Neuron (in vitro differentiated cells): ENCODE results near the gene RING1.

Experiments used
- H2AFZ ChIP-seq: one replicate; pipeline ENCODE4 v1.6.1; 2013; ENCODE audit warnings: low read depth, mild to moderate bottlenecking, inconsistent platforms, low read length, moderate library complexity
- H3K27me3 ChIP-seq: one replicate; pipeline ENCODE4 v1.6.1; 2013; ENCODE audit warnings: low read length; ENCODE audit not compliant: insufficient read depth
- H3K36me3 ChIP-seq: one replicate; pipeline ENCODE4 v1.6.1; 2013; ENCODE audit warnings: low read length; ENCODE audit not compliant: insufficient read depth
- H3K4me1 ChIP-seq: one replicate; pipeline ENCODE4 v1.6.1; 2013; ENCODE audit warnings: low read length; ENCODE audit not compliant: insufficient read depth
- H3K4me3 ChIP-seq: 2 replicates; pipeline ENCODE4 v1.5.1; 2013; ENCODE audit warnings: mild to moderate bottlenecking, low read length, moderate library complexity
- H3K9me3 ChIP-seq: one replicate; pipeline ENCODE4 v1.6.1; 2013; ENCODE audit warnings: low read length

Gene RING1

DNA sequence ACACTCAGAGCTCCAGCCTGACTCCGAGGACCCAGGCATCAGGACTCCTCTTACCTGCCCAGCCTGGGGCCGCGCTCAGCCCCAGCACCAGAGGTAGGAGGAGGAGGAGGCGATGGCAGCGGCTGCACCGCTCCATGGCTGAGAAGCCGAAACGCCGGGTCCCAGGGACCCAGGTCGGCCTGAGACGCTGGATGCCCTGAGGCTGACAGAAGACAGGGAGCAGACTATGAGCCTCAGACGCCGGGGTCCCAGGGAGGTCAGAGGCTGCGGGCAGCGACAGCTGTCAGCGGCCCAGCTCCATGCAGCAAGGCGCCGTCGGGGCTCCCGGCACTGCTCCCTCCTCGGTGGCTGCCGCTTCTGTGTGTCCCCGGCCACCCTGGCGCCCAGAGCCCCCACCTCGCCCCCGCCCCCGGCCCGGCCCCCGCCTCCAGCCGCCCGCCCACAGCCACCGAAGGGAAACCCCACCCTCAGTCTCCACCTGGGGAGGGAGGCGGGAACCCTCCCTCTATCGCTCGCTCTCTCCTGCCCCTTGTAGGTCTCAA, 16.1 kb upstream of the RING1 start, which contains the start of gene COL11A2:
TSS of gene COL11A2 (minus strand) at position 363 of the 542 bp plus-strand sequence. CDS start at position 136, 227 bp downstream.
- Histone ChIP-seq H3K4me1 (peaks cover 9% of the 10 kb centered on the region), H3K4me3 (no peak within 1 kb of the TSS), H2AFZ (no peak within 1 kb of the TSS), H3K27me3 (no peaks in the 10 kb centered on the region), H3K36me3 (peaks cover 31% of the 10 kb centered on the region), H3K9me3 (no peaks in the 10 kb centered on the region)

DNA sequence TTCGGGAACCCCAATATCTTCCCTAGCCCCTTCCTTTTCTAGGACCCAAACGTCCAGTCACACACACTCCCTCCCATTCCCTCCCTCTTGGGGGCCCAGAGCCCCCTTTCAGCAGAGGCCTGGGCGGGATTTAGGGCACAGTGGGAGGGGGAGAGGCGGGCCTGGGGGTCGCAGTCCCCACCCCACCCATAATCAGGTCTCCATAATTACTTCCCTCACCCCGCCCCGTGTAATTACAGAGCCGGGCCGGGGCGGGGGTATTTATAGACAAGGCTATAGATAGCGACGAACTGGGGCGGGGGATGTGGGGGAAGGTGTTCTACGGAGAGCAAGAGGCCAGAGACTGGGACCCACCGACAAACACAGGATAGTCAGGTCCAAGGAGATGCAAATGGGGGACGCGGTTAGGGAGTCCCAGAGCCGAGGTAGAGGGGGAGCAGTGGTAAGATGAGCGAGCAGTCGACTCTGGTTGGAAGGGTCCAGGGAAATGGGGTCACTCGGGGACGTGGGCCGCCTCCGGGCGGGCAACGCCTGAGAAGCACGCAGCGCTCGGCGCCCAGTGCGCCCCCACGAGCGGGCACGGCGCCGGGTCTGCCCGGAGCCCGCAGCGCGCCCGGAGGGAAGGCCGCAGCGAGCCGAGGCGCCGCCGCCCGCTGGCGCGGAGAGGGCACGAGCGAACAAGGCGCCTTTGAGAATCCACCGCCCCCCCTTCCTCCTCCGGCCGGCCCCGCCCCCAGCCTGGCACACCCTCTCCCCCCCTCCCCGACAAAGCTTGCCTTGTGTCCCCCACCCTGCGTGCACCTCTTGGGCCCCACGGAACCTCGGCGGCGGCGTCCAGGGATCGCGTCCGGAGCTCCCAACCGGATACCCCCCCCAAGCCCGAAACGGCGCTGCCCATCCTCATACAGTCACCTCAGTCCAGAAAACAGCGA, 15.4 kb upstream of the RING1 start:
- no peak overlapping the region for H2AFZ ChIP-seq
- H3K9me3 ChIP-seq = no peaks in the 10 kb centered on the region
- H3K4me3 ChIP-seq = no peak overlapping the region
- H3K36me3 ChIP-seq = peaks cover 35% of the 10 kb centered on the region
- H3K27me3 ChIP-seq = no peaks in the 10 kb centered on the region
- peaks cover 13% of the 10 kb centered on the region for H3K4me1 ChIP-seq

DNA sequence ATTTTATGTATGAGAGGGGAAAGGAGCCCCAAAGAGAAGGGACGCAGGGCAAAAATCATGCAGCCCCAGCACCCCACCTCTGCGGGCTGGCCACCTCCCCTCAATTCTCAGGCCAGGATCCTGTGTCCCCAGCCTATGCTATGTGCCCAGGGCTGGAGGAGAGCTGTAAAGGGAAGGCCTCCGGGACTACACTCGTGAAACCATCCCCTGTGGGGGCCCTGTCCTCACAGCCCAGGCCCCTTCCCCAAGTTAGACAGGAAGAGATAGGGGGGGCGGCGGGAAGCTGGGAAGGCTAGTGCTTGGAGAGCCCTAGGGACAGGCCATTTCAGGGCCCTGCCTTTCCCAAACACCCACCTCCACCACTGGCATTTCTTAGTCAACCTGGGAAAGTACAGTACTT, 14.7 kb upstream of the RING1 start:
- Histone ChIP-seq H3K36me3 (peaks cover 38% of the 10 kb centered on the region), H3K4me1 (peaks cover 14% of the 10 kb centered on the region), H3K4me3 (no peak overlapping the region), H3K9me3 (no peaks in the 10 kb centered on the region), H2AFZ (no peak overlapping the region), H3K27me3 (no peaks in the 10 kb centered on the region)

DNA sequence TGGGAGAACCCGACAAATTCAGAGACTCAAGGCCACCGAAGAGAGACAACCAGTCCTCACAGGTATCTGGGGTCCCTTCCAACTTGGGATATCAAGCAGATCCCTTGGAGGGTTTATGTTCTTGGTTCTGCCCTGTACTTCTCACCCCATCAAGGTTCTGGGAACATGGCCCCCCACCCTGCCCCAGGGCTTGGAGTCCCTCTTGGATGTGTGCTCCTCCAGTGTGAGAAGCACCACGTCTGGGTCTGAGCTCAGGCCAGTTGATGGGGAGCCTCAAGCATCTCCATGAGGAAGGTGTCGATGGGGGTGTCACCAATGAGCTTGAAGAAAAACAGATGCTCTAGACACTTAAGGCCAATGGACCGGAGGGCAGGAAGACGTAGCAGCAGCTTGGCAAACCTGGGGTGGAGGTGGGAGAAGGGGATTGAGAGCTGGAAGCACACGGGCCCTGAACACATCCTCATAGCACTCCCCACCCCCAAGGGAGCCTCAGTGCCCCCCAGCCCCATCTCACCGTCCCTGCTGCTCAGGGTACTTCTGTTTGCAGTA, 13.8 kb upstream of the RING1 start:
- peaks cover 22% of the 10 kb centered on the region for H3K4me1 ChIP-seq
- H3K9me3 ChIP-seq = no peaks in the 10 kb centered on the region
- no peak overlapping the region for H2AFZ ChIP-seq
- peaks cover 38% of the 10 kb centered on the region for H3K36me3 ChIP-seq
- H3K27me3 ChIP-seq = no peaks in the 10 kb centered on the region
- no peak overlapping the region for H3K4me3 ChIP-seq

DNA sequence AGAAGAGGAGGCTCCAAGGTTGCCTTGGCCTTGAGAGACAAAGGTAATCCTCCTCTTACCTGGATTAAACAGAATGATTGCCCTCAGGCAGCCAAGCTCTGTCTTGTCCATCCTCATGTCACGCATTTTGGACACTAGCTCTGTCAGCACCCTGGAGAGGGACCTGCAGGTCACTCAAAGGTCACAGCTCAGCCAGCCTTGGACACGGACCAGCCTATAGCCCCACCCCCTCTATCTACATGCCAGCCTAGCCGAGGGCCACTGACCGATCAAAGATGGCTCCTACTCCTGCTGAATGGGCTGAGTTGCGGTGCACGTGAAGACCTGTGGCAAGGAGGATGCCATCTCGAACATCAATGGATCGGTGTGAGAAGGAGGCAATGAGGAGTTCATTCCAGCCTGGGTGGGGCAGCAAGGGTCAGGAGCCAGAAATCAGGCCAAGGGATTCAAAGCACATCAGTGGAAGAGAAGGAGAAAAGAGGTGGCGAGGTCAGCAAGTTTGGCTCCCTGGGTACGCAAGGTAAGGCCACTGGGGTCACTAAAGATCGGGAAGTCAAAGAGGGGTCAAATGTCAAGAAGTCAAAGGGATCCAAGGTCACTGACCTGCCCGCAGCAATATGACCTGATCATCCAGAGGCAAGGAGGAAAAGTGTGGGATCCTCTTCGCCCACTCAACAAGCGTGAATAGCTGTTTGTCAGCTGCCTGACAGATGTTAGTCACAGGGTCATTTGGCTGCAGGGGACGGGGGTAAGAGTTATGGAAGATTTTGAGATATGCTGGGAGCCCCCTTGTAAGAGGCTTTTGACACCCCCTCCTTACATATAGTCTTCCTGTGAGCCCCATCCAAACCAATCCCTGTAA, 12.8 kb upstream of the RING1 start:
- peaks cover 25% of the 10 kb centered on the region for H3K4me1 ChIP-seq
- H3K9me3 ChIP-seq = no peaks in the 10 kb centered on the region
- no peak overlapping the region for H2AFZ ChIP-seq
- H3K4me3 ChIP-seq = no peak overlapping the region
- no peaks in the 10 kb centered on the region for H3K27me3 ChIP-seq
- H3K36me3 ChIP-seq = peaks cover 38% of the 10 kb centered on the region

DNA sequence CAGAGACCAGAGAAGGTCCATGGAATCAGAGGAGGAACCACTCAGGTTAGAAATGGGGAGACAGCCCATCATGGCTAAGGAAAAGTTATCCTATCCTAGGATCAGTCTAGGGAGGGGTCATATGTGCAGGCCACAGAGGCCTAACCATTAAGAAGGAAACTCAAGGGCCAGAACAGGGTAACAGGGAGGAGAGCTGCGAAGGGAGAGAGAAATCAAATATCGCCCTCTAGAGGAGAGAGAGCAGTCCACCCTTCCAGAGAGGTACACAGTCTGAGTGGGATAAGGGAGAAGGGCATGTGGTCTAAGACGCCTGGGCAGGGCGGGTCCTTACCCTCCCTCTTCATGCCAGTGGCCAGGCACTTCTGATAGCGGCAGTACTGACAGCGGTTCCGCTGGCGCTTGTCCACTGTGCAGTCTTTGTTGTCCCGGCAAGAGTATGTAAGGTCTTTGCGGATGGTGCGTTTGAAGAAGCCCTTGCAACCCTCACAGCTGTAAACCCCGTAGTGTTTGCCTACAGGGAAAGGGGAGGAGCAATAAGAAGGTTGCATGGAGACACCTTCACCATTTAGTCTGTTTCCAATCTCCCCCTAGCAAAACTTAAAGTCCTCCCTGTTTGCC, 10.8 kb upstream of the RING1 start:
- Histone ChIP-seq H3K9me3 (no peaks in the 10 kb centered on the region), H3K4me1 (peaks cover 29% of the 10 kb centered on the region), H3K4me3 (no peak overlapping the region), H3K27me3 (no peaks in the 10 kb centered on the region), H3K36me3 (peaks cover 46% of the 10 kb centered on the region), H2AFZ (no peak overlapping the region)

DNA sequence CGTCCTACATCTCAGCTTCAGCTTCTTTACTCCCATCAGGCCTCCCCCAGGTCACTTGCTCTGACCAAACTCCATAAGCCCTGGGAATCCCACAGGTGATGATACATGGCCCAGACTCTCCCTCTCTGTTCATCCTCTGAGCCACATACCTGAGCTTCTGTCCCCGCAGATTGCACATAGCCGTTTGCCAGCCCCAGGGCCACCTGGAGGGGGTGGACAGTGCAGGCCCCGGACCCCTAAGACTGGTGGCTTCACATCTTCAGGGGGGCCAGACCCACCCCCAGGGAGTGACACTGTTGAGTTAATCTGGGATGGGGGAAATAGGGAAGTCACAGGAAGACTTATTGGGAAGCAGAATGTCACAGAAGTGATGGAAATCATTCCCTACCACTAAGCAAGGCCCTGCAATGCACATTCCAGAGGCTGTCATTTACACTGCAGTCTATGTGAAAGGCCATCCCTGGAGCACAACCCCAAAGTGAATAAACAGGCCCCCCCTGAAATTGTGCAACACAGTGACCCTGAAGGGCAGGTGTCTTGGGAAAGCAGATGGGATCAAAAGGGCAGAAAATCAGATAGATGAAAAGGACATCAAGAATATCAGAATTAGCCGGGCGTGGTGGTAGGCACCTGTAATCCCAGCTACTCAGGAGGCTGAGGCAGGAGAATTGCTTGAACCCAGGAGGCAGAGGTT, 10.0 kb upstream of the RING1 start:
- H2AFZ ChIP-seq = no peak overlapping the region
- no peaks in the 10 kb centered on the region for H3K27me3 ChIP-seq
- H3K4me3 ChIP-seq = no peak overlapping the region
- H3K4me1 ChIP-seq = peaks cover 35% of the 10 kb centered on the region
- H3K36me3 ChIP-seq = peaks cover 53% of the 10 kb centered on the region
- H3K9me3 ChIP-seq = no peaks in the 10 kb centered on the region

DNA sequence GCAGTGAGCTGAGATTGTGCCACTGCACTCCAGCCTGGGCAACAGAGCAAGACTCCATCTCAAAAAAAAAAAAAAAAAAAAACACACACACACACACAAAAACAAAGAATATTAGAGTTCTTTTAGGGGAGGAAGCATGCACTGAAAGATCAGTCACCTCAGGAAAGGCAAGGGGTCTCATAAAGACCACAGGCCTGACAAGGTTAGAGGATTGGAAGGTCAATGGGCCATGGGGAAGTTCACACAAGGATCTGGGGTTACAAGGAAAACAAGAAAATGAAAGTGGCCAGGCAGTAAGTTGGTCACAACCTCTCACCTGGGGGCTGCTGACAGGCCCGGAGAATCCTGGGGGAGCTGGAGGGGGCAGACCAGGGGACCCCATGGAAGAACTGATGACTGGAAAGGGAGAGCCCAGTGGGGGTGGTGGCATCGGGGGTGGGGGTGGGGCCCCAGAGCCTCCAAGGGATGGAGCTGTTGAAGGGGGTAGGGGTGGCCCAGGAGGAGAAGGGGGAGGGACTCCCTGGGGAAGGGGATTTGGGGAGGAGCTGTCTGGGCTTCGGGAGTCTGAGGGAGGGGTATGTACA, 9.4 kb upstream of the RING1 start:
- Histone ChIP-seq H3K4me1 (peaks cover 41% of the 10 kb centered on the region), H2AFZ (no peak overlapping the region), H3K4me3 (peak overlapping the region; percentile 88), H3K9me3 (no peaks in the 10 kb centered on the region), H3K36me3 (peaks cover 56% of the 10 kb centered on the region), H3K27me3 (no peaks in the 10 kb centered on the region)

DNA sequence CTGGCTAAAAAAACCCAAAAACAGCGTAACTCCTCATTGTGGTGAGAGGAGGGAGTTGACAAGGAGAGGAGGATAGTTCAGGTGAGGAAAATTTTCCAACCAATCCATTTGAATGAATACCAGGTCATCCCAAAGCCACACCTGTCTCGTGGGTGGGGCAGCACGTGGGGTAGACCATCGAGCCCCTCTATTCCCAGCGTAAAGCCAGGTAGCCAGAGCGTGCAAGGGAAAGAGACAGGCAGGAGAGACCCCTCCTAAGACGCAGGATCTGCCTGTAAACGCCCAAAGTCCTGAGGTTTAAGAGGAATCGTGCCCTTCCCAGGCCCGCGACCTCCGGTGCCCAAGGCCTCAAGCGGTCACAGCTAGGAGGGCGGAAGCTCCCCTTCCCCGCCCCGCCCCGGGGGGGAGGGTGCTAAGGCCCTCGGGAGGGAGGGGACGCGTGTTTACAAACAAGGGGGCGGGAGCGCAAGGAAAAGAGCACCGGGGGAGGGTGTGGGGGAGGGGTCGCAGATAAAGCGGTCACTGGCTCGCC, 8.5 kb upstream of the RING1 start:
- no peaks in the 10 kb centered on the region for H3K27me3 ChIP-seq

DNA sequence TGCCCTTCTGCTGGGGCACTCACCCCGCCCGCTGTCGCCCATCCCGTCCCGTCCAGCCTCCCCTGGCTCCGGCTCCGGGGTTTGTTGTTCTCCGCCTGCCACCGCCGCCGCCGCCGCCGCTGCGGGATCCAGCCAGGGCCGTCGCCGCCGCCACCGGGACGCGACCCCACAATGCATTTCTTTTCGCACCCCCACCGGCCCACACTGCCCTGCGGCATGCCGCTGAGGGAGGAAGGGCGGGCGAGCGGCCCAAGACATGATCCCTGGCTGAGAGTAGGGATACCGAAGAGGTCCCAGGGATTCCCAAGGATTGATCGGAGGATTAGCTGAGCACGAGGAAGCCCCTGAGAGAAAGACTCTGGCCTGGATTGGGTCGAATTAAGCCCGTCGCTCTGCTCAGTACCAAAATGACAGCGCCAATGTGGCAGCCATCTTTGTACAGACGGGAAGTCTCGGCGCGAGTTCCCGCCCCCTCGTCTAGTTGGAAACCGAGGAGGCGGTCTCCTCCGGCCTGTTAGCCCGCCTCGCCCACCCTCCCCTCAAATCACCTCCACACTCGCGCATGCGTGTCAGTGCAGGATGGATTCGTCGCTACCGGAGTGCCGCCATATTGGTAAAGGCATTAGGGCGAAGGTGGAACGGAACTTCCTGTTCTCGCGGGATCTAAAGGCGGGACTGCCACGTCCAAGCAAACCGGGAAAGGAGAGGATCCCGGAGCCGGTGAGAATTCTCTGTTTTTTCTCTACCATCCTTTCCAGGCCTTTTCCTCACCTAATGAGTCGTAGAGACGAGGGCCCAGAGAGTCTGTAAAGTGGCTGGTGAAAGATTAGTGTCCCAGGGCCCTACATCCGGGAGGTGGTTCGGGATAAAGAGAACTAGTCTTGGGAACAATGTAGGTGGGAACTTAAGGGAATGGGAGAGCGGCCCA, 7.8 kb upstream of the RING1 start, which contains the start of the genes RXRB and SLC39A7:
TSS of gene RXRB (minus strand) at position 447 of the 928 bp plus-strand sequence. CDS start at position 258, 189 bp downstream.
TSS of gene SLC39A7 (plus strand) at position 649 of the 928 bp plus-strand sequence. CDS start 379 bp downstream, outside the sequence.
- Histone ChIP-seq H3K4me3 (peak within 1 kb of the TSS; percentile 88), H3K27me3 (no peaks in the 10 kb centered on the region)

More for the DNA sequence above, 8.5 kb upstream of the RING1 start:
- Histone ChIP-seq H3K4me3 (peak overlapping the region; percentile 88), H3K4me1 (peaks cover 47% of the 10 kb centered on the region), H2AFZ (peak overlapping the region; percentile 57), H3K36me3 (peaks cover 49% of the 10 kb centered on the region), H3K9me3 (no peaks in the 10 kb centered on the region)

DNA sequence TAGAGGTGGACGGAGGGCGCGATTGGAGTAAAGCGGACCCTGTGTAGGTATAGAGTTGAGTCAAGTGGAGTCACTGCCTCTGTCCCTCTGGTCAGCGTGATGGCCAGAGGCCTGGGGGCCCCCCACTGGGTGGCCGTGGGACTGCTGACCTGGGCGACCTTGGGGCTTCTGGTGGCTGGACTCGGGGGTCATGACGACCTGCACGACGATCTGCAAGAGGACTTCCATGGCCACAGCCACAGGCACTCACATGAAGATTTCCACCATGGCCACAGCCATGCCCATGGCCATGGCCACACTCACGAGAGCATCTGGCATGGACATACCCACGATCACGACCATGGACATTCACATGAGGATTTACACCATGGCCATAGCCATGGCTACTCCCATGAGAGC, 7.2 kb upstream of the RING1 start:
- no peaks in the 10 kb centered on the region for H3K9me3 ChIP-seq
- peaks cover 61% of the 10 kb centered on the region for H3K4me1 ChIP-seq
- H3K36me3 ChIP-seq = peaks cover 35% of the 10 kb centered on the region
- no peaks in the 10 kb centered on the region for H3K27me3 ChIP-seq
- peak overlapping the region; percentile 88 for H3K4me3 ChIP-seq
- H2AFZ ChIP-seq = no peak overlapping the region

More for the DNA sequence above, 7.8 kb upstream of the RING1 start, which contains the start of the genes RXRB and SLC39A7:
- H3K9me3 ChIP-seq = no peaks in the 10 kb centered on the region
- peaks cover 54% of the 10 kb centered on the region for H3K4me1 ChIP-seq
- peaks cover 42% of the 10 kb centered on the region for H3K36me3 ChIP-seq
- H2AFZ ChIP-seq = peak within 1 kb of the TSS; percentile 57
